Pons (tissue), 1 donor: ENCODE results near the gene CD69.

ENCODE experiments used
- DNase-seq: peaks from one replicate; pipeline ENCODE4 v3.0.0-alpha.2; 2016; ENCODE audit warnings: low spot score

The CD69 gene

DNA sequence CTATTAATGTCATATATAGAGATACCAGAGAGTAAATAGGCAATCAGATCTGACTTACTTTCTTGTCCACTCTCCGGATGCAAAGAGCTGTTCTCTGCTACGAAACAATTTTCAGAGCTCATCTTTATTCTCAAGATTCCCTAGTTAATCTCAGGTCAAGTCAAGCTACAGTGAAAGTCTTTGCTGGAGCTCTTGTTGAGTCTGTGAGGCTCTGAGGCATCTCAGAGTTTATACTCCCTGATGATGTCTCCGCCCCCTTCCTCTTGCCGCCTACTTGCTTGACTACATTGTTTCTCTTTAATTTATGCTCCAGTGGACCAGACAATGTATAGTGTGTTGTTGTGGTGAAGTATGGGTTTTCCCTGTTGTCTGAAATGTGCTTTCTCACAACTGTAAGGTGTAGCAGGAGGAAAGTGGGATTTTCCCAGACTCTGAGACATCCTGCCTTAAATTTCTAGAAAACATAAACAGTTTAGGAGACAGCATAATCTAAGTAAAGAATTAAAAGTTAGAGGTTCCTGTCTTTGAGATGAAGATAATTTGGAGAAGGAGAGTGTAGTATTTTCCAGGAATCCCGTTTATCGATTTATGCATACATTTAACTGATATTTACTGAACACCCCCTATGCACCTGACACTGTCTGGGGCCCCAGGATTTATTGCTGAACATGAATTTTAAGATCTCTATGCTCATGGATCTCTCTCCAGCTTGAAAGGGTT is at the start of gene CD69:
Gene CD69 (minus strand): TSS at position 203 of the 720 bp plus-strand sequence. CDS start 81 bp downstream, at position 122.
- peak; percentile 64 for DNase-seq

GRCh38 chr12:9809866-9810265 is 49.2 kb upstream of the CD69 start:
- DNase-seq: no peak

DNA sequence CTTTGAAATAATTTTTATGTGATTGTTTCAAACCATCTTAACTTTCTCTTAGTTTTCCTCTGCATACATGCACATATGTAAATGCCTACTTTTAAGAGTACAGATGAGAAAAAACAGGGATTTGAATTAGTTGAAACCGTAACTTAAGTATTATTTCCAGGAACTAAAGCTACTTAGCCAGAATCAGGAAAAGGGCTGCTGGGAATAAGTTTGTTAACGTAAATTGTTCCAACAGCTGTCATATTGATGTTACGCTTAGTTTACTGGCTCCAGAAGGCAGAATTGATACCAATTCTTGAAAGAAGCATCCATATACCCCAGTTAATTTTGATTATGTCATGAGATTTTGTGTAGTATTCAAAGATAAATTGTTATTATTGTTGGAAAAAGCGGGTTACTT is 48.6 kb upstream of the CD69 start:
- no peak for DNase-seq

GRCh38 chr12:9808504-9808903 is 47.8 kb upstream of the CD69 start:
- no peak for DNase-seq

DNA sequence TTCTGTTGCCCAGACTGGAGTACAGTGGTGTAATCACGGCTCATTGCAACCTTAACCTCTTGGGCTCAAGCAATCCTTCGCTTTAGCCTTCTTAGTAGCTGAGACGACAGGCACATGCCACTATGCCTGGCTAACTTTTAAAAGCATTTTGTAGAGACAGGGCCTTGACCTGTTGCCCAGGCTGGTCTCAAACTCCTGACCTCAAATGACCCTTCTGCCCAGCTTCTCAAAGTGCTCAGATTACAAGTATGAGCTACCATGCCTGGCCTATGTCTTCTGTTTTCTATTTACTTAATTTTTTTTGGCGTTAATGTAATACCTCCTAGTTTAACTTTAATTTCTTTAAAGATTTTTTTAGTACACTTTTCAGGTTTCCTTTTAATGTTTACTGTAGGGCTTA is 46.0 kb upstream of the CD69 start:
- no peak for DNase-seq

- DNase-seq: no peak
Observed at GRCh38 chr12:9805883-9806282, 45.2 kb upstream of the CD69 start.

GRCh38 chr12:9799961-9800360 is 39.3 kb upstream of the CD69 start:
- no peak for DNase-seq

DNA sequence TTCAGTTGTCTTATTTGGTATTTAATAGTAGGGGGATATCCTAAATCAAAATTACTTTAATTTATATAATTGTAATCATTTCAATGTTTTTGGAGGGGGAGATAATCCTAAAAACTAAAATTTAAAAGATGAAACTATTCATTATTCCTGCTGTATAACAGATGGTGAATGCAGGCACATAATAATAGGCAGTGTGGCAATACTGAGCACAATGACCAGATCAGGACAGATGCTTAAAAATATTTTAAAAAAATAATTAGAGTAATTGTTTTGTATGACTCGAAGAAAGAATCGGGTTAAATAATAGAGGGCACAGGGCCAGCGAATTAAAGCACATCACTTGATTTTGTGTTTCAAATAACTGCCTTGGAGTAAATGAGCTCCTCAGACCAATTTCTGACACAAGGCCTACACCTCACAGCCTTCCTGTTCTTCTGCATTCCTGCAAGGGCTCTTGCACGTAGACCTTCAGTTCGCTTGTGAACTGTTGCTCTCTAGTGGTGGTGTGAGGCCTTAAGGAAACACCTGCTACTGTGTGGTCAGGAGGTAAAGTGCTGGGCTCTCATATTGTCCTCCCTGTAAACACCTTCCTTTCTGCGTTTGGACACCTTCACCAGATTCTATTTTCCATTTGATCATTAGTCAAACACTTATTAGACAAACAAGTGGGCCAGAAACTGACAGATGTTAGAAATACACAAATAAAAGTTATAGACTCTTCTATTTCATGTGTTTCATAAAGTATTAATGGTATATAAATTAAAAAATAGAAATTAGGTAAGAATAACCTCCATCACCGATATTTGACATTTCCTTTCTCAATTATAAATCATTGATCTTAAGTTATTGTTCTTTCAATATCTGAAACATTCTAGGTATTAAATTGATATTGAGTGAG is 37.3 kb upstream of the CD69 start:
- peak; percentile 57 for DNase-seq

DNA sequence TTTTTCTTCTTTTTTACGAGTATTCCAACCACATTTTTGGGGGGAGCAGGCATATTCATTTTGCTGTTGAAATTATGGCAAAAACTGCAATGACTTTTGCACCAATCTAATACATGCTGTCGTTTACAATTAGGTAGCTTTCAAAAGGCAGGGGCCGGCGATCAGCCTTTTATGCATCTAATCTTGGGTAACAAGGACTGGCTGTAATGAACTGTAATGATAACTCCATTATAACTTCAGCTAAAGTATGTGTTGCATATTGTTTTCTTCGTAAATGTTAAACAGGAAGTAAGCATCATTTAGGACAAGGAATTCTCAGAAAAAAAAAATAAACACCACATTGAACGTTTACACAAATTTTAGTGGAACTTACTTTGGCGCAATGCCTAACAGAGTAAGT is 36.3 kb upstream of the CD69 start:
- DNase-seq: no peak

DNA sequence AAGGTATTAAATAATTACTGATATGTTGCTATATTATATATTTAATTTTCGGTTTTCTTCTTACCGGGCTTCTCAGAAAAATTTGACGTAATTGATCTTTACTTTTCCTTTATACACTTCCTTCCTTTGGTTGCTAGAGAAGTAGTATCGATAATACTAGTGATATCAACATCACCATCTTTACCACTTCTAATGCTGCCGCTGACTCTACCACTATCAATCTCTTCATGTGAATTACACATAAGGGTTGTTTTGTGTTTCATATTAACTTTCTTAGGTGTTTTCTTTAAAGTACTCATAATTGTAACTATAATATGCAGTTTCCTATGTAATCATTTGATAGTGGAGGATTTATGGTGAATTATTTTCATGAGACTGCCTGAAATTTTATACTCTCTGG is 35.6 kb upstream of the CD69 start:
- DNase-seq: no peak

GRCh38 chr12:9795945-9796344 is 35.2 kb upstream of the CD69 start:
- DNase-seq: no peak

- DNase-seq: no peak
Observed at GRCh38 chr12:9794484-9795093, 33.9 kb upstream of the CD69 start.

DNA sequence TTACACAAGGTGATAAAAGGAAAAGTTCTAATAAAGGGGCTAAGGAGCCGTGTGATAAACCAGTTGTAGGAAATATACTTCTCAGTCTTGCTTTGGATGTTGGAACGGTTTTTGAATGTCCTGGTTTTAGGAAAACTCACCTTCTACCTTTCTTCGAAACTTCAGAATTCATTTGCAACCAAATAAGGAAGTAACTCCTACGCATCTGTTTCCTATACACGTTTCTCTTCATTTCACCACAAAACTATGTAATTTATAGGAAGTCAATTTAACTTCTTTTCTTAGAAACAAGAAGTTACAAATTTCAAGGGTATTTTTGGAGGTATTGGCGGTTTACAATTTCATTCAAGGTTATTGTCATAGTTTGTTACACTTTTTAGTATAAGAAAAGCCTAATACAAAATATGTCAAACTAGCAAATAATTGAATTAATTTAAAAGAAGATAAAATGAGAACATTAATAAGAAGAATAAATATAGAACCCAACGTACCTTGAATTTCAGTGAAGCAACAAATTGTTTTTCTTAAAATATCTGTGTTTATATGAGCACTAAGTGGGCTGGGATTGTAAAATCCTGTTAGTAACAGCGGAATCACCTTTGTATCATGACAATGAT is 33.2 kb upstream of the CD69 start:
- DNase-seq: no peak

- no peak for DNase-seq
Observed at GRCh38 chr12:9792961-9793617, 32.4 kb upstream of the CD69 start.

GRCh38 chr12:9792185-9792900 is 31.6 kb upstream of the CD69 start:
- DNase-seq: no peak

GRCh38 chr12:9786726-9787717 is 26.3 kb upstream of the CD69 start:
- no peak for DNase-seq

DNA sequence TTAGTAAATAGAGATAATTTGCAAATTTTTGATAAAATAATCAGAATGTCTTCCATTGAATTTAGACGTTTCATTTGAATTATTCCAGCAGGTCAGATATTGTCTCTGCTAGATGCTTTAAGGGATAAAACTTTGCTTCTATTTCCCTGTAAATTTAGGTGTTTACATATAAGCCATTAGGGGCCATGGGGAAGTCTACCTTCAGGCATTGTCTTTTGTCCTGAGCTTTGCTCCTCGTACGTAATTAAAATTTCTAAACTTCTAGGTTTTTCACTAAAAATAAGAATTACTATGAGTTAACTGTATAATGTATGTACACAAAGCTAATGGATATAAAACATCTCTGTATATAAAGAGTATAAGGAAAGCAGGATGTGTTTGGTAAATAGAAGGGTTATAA is 24.1 kb upstream of the CD69 start:
- DNase-seq: no peak

GRCh38 chr12:9784326-9784725 is 23.6 kb upstream of the CD69 start:
- no peak for DNase-seq

GRCh38 chr12:9782547-9783382 is 22.1 kb upstream of the CD69 start:
- no peak for DNase-seq
